Activated CD8-positive, alpha-beta T cell treated with anti-CD3 and anti-CD28 coated beads for 36 hours (primary cell): ENCODE measurements around the gene PREX1. TPM values are rescaled to one million over a fixed set of nuclear protein-coding genes. Genes with fewer than 3 reads are reported as not detected.

Experiments
- ATAC-seq: fragments of 200-7000 bp; cut with Tn5 transposase; one replicate; pipeline ENCODE4 v1.10.0; 2021; ENCODE audit warnings: mild to moderate bottlenecking, moderate library complexity
- CTCF ChIA-PET: fragments of 350-600 bp; sonication (Branson Sonifier 250); formaldehyde crosslinking; loops from one replicate; lab custom pipeline; 2021; ENCODE audit warnings: antibody characterized with exemption; lab: Charles Lee
- POLR2A ChIA-PET: fragments of 350-600 bp; sonication (Branson Sonifier 250); formaldehyde crosslinking; loops from one replicate; lab custom pipeline; 2021; ENCODE audit warnings: antibody characterized with exemption; lab: Charles Lee
- DNase-seq: peaks from one replicate; pipeline ENCODE4 v3.0.0-alpha.2; 2020
- H3K27ac Mint-ChIP-seq: one replicate; pipeline ENCODE4 v1.8.0; 2021; ENCODE audit warnings: mild to moderate bottlenecking, mixed read lengths
- H3K27me3 Mint-ChIP-seq: one replicate; pipeline ENCODE4 v1.8.0; 2021; ENCODE audit warnings: mixed read lengths
- H3K36me3 Mint-ChIP-seq: one replicate; pipeline ENCODE4 v1.8.0; 2021; ENCODE audit warnings: low read depth, mixed read lengths
- H3K4me1 Mint-ChIP-seq: one replicate; pipeline ENCODE4 v1.8.0; 2021; ENCODE audit warnings: low read depth, mixed read lengths
- H3K4me3 Mint-ChIP-seq: one replicate; pipeline ENCODE4 v1.8.0; 2021; ENCODE audit warnings: mild to moderate bottlenecking, moderate library complexity, mixed read lengths
- H3K9me3 Mint-ChIP-seq: one replicate; pipeline ENCODE4 v1.8.0; 2021; ENCODE audit warnings: mixed read lengths
- CTCF ChIP-seq: fragments of 200-600 bp; IDR thresholded peaks from one replicate; pipeline ENCODE4 v1.8.0; 2022; ENCODE audit warnings: antibody characterized with exemption, mild to moderate bottlenecking
- intact Hi-C: fragments of 100-400 bp; cut with micrococcal nuclease; formaldehyde crosslinking; loops from one replicate; pipeline ENCODE4 v1.10.0; 2022
- total RNA-seq, 2 experiments: library from RNA; stranded (reverse); gene quantifications; one replicate each; pipeline ENCODE4 v1.2.3, GENCODE V29; 2021

The PREX1 gene
- total RNA-seq, 2 experiments from 2014 or later = 79.7 to 80.5 TPM

DNA sequence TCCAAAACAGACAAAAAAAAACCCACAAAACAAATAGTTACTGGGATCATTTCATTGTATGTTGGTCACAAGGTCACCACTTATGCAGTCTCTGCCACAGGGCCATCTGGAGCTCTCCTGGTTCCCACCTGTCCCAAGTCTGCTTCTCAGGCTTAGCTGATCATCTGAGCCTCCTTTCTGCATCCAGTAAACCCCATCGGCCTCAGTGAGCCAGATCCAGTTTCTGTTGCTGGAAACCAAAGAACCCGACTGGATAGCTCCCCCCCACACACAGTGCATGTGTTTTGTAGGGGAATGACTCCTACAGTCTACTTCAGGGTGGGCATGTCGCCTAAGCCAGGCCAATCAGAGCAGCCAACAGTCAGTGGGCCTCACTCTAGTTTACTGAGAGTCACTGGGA lies 233.3 kb downstream of the PREX1 start:
- Mint-ChIP-seq H3K4me3 (no peak overlapping the region), H3K9me3 (no peaks in the 10 kb centered on the region), H3K27ac (no peak overlapping the region), H3K4me1 (no peaks in the 10 kb centered on the region), H3K27me3 (no peaks in the 10 kb centered on the region), H3K36me3 (no peaks in the 10 kb centered on the region)
- intact Hi-C loops = no loop called here
- no peak for TF ChIP-seq CTCF
- DNase-seq (no peak), ATAC-seq (no peak)
- ChIA-PET CTCF (no interaction called here), POLR2A (no interaction called here)

DNA sequence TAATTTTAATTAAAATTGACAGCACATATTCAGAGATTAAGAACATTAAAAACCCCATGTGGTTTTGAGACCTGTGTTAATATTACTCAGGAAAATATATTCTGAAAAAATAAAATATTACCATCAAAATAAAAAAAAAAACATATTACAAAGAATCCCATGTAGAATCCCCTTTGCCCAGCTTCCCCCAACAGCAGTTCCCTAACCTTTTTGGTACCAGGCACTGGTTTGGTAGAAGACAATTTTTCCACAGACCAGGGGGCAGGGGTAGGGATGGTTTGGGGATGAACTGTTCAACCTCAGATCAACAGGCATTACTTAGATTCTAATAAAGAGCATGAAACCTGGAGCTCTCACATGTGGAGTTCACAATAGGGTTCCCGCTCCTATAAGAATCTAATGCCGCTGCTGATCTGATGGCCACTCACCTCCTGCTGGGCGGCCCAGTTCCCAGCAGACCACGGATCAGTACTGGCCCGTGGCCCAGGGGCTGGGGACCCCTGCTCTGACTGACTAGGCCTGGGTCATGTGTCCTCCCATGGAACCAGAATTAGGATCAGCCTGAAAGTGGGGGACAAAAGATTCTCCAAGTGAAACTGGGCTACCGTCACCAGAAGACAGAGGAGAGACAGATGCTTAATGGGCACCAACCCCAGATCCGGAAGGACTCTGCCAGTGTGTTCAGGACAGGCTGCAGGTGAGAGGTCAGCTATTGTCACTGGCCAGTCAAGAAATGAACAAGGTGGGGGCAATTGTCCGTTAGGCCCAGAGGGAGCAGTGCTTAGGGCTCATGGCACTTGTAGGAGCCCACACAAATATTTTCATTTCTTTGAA lies 235.5 kb downstream of the PREX1 start:
- intact Hi-C loops = no loop called here
- H3K4me3 Mint-ChIP-seq = no peak overlapping the region
- POLR2A ChIA-PET = no interaction called here
- H3K4me1 Mint-ChIP-seq = no peaks in the 10 kb centered on the region
- DNase-seq = no peak
- H3K9me3 Mint-ChIP-seq = no peaks in the 10 kb centered on the region
- CTCF ChIA-PET = interaction anchor here (1.6 kb wide), 1 partner anchor 28 kb away, joined by 8 read pairs; no protein-coding TSS in a partner anchor
- no peaks in the 10 kb centered on the region for H3K36me3 Mint-ChIP-seq
- H3K27me3 Mint-ChIP-seq = peaks cover 1% of the 10 kb centered on the region
- H3K27ac Mint-ChIP-seq = no peak overlapping the region
- ATAC-seq = no peak
- TF ChIP-seq CTCF = no peak

GRCh38 chr20:48586730-48587129 lies 241.1 kb downstream of the PREX1 start:
- TF ChIP-seq CTCF = no peak
- no peaks in the 10 kb centered on the region for H3K9me3 Mint-ChIP-seq
- ATAC-seq (no peak), DNase-seq (no peak)
- intact Hi-C loops = no loop called here
- ChIA-PET CTCF (no interaction called here), POLR2A (no interaction called here)
- H3K36me3 Mint-ChIP-seq = no peaks in the 10 kb centered on the region
- H3K4me3 Mint-ChIP-seq = no peak overlapping the region
- H3K27me3 Mint-ChIP-seq = peaks cover 12% of the 10 kb centered on the region
- H3K27ac Mint-ChIP-seq = no peak overlapping the region
- no peaks in the 10 kb centered on the region for H3K4me1 Mint-ChIP-seq

GRCh38 chr20:48585061-48585870 lies 242.5 kb downstream of the PREX1 start:
- H3K9me3 Mint-ChIP-seq = no peaks in the 10 kb centered on the region
- POLR2A ChIA-PET = no interaction called here

More at GRCh38 chr20:48585061-48585870, 242.5 kb downstream of the PREX1 start:
- Mint-ChIP-seq H3K36me3 (no peaks in the 10 kb centered on the region), H3K4me3 (no peak overlapping the region), H3K4me1 (no peaks in the 10 kb centered on the region), H3K27me3 (peaks cover 12% of the 10 kb centered on the region), H3K27ac (no peak overlapping the region)
- intact Hi-C loops = no loop called here
- DNase-seq = no peak
- no peak for ATAC-seq
- no peak for TF ChIP-seq CTCF
- CTCF ChIA-PET = interaction anchor here (0.9 kb wide), 1 partner anchor 35 kb away, joined by 3 read pairs; no protein-coding TSS in a partner anchor
